Lower lobe of right lung (tissue), 2 donors: ENCODE results near the gene KLRG1. TPM values are rescaled to one million over a fixed set of nuclear protein-coding genes. Genes with fewer than 3 reads are reported as not detected.

Experiments
- ATAC-seq, 2 donors: fragments of 200-7000 bp; cut with Tn5 transposase; one replicate each; pipeline ENCODE4 v1.9.1; 2020 to 2022; ENCODE audit warnings: mild to moderate bottlenecking in 2 of 2, moderate library complexity in 2 of 2
- DNase-seq: peaks from one replicate; pipeline ENCODE4 v3.0.0-alpha.2; 2020
- H3K27ac ChIP-seq: fragments of 200-600 bp; one replicate; pipeline ENCODE4 v1.8.0; 2022
- H3K27me3 ChIP-seq: fragments of 200-600 bp; one replicate; pipeline ENCODE4 v1.8.0; 2022; ENCODE audit warnings: low read depth
- H3K36me3 ChIP-seq: fragments of 200-600 bp; one replicate; pipeline ENCODE4 v1.8.0; 2022; ENCODE audit warnings: mild to moderate bottlenecking
- H3K4me1 ChIP-seq: fragments of 200-600 bp; one replicate; pipeline ENCODE4 v1.8.0; 2022
- H3K4me3 ChIP-seq: fragments of 200-600 bp; one replicate; pipeline ENCODE4 v1.8.0; 2022; ENCODE audit warnings: mild to moderate bottlenecking
- H3K9me3 ChIP-seq: fragments of 200-600 bp; one replicate; pipeline ENCODE4 v1.8.0; 2022
- CTCF ChIP-seq: fragments of 200-600 bp; IDR thresholded peaks from one replicate; pipeline ENCODE4 v1.8.0; 2022; ENCODE audit warnings: antibody characterized with exemption, mild to moderate bottlenecking
- intact Hi-C: fragments of 100-400 bp; cut with DNase I; formaldehyde crosslinking; loops from one replicate; pipeline ENCODE4 v1.11.0; 2022
- total RNA-seq: library from RNA; stranded (reverse); fragmentation: NEBNext Ultra II Directional; extraction: Animal tissue kit (Norgen Biotek cat#: 25700); gene quantifications from one replicate; pipeline ENCODE4 v1.2.1, GENCODE V29; 2021
- donor health status: DM: no; HTN: yes; CAD: no; lungs with severe emphysema.

KLRG1 gene
- total RNA-seq, 1 donor from 2014 or later: 4.8 TPM

GRCh38 chr12:9034095-9034494 is 44.7 kb downstream of the KLRG1 start:
- intact Hi-C loops: no loop called here
- H3K9me3 ChIP-seq: no peaks in the 10 kb centered on the region
- TF ChIP-seq CTCF: no peak
- no peaks in the 10 kb centered on the region for H3K36me3 ChIP-seq
- no peak overlapping the region for H3K4me3 ChIP-seq
- no peaks in the 10 kb centered on the region for H3K27me3 ChIP-seq
- no peak for DNase-seq
- no peaks in the 10 kb centered on the region for H3K4me1 ChIP-seq
- ATAC-seq: no peak
- no peak overlapping the region for H3K27ac ChIP-seq

GRCh38 chr12:9036227-9036626 is 46.9 kb downstream of the KLRG1 start:
- intact Hi-C loops: no loop called here
- no peak for ATAC-seq
- H3K36me3 ChIP-seq: no peaks in the 10 kb centered on the region
- H3K27ac ChIP-seq: no peak overlapping the region
- H3K9me3 ChIP-seq: no peaks in the 10 kb centered on the region
- TF ChIP-seq CTCF: no peak
- H3K4me1 ChIP-seq: no peaks in the 10 kb centered on the region
- H3K4me3 ChIP-seq: no peak overlapping the region
- H3K27me3 ChIP-seq: no peaks in the 10 kb centered on the region
- DNase-seq: no peak

GRCh38 chr12:9037431-9037830 is 48.1 kb downstream of the KLRG1 start:
- intact Hi-C loops: no loop called here
- ATAC-seq: no peak
- Histone ChIP-seq H3K27ac (no peak overlapping the region), H3K36me3 (no peaks in the 10 kb centered on the region), H3K4me3 (no peak overlapping the region), H3K4me1 (no peaks in the 10 kb centered on the region), H3K27me3 (no peaks in the 10 kb centered on the region), H3K9me3 (no peaks in the 10 kb centered on the region)
- TF ChIP-seq CTCF: no peak
- no peak for DNase-seq

- TF ChIP-seq CTCF: peak; percentile 77
- no peak overlapping the region for H3K27ac ChIP-seq
- H3K4me1 ChIP-seq: no peaks in the 10 kb centered on the region
- H3K4me3 ChIP-seq: no peak overlapping the region
- peak; percentile 75 to 79 for ATAC-seq
- H3K36me3 ChIP-seq: no peaks in the 10 kb centered on the region
- H3K9me3 ChIP-seq: no peaks in the 10 kb centered on the region
- DNase-seq: no peak
- intact Hi-C loops: no loop called here
- no peaks in the 10 kb centered on the region for H3K27me3 ChIP-seq
These were observed 50.1 kb downstream of the KLRG1 start for GRCh38 chr12:9039397-9039977.

GRCh38 chr12:9040484-9041186 is 51.3 kb downstream of the KLRG1 start:
- Histone ChIP-seq H3K9me3 (no peaks in the 10 kb centered on the region), H3K4me3 (no peak overlapping the region), H3K27me3 (no peaks in the 10 kb centered on the region), H3K27ac (no peak overlapping the region), H3K36me3 (no peaks in the 10 kb centered on the region), H3K4me1 (no peaks in the 10 kb centered on the region)
- intact Hi-C loops: no loop called here
- TF ChIP-seq CTCF: no peak
- DNase-seq (no peak), ATAC-seq (no peak)
